Fibroblast of lung (primary cell): ENCODE results near the gene ADAT2.

Experiments
- EZH2 ChIP-seq: IDR thresholded peaks from 2 replicates; pipeline ENCODE4 v1.5.1; 2012; ENCODE audit warnings: low read length, control low read depth, mild to moderate bottlenecking; ENCODE audit errors: missing control alignments
- TF ChIP-seq, protein P1 (sequence below), 2 donors: IDR thresholded peaks in 1 of 2; conservative IDR thresholded peaks in 1 of 2; 1 replicate in 1 of 2; 2 replicates in 1 of 2; pipeline ENCODE4 v1.5.1; 2011 to 2012; ENCODE audit warnings: low read length in 2 of 2, control low read depth in 1 of 2, inconsistent platforms in 1 of 2, low read depth in 1 of 2, mild to moderate bottlenecking in 1 of 2

DNA sequence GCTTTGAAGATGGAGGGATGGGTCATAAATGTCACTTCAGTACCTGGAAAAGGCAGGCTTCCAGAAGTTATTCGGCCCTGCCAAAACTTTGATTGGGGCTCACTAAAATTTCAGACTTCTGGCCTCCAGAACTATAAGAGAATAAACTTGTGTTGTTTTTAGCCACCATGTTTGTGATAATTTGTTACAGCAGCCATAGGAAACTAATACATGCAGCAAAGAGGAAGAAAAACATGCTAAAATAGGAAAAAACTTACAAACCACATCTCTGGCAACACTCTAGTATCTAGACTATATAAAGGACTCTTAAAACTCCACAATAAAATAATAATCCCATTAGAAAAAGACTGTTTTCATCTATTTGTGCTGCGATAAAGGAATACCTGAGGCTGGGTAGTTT, 9.5 kb downstream of the ADAT2 start:
- TF ChIP-seq, protein P1, sequence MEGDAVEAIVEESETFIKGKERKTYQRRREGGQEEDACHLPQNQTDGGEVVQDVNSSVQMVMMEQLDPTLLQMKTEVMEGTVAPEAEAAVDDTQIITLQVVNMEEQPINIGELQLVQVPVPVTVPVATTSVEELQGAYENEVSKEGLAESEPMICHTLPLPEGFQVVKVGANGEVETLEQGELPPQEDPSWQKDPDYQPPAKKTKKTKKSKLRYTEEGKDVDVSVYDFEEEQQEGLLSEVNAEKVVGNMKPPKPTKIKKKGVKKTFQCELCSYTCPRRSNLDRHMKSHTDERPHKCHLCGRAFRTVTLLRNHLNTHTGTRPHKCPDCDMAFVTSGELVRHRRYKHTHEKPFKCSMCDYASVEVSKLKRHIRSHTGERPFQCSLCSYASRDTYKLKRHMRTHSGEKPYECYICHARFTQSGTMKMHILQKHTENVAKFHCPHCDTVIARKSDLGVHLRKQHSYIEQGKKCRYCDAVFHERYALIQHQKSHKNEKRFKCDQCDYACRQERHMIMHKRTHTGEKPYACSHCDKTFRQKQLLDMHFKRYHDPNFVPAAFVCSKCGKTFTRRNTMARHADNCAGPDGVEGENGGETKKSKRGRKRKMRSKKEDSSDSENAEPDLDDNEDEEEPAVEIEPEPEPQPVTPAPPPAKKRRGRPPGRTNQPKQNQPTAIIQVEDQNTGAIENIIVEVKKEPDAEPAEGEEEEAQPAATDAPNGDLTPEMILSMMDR (conservative IDR thresholded peaks at IDR 0.05 in 1 of 2, IDR thresholded peaks at IDR 0.05 in 1 of 2; ENCODE audit: low read depth in 1 of 2, low read length in 2 of 2) = no peak
- no peak for TF ChIP-seq EZH2
